K562 (cell line): ENCODE data around the gene RGL2. TPM values are rescaled to one million over a fixed set of nuclear protein-coding genes. Genes with fewer than 3 reads are reported as not detected.

Experiments used
- ATF1 ChIP-seq, 2 experiments: fragments of 450-650 bp in 1 of 2; IDR thresholded peaks; 2 replicates each; pipeline ENCODE4 v1.6.1; 2016; ENCODE audit warnings: missing compliant biosample characterization in 1 of 2, missing genetic modification characterization in 1 of 2
- BDP1 ChIP-seq: IDR thresholded peaks from 3 replicates; pipeline ENCODE4 v1.6.1; 2011; ENCODE audit not compliant: insufficient read length, insufficient read depth
- BMI1 ChIP-seq: fragments of 150-350 bp; IDR thresholded peaks from 2 replicates; pipeline ENCODE4 v1.6.1; 2014; ENCODE audit warnings: low read length
- EZH2 ChIP-seq: IDR thresholded peaks from 2 replicates; pipeline ENCODE4 v1.6.1; 2012; ENCODE audit warnings: low read depth, mild to moderate bottlenecking, inconsistent platforms, low read length, borderline replicate concordance
- FOS ChIP-seq: IDR thresholded peaks from 3 replicates; pipeline ENCODE4 v1.6.1; 2011; ENCODE audit not compliant: insufficient read length; ENCODE audit errors: extremely low read depth
- HDGF ChIP-seq: fragments of 450-650 bp; IDR thresholded peaks from 2 replicates; pipeline ENCODE4 v1.6.1; 2016
- L3MBTL2 ChIP-seq: fragments of 450-650 bp; IDR thresholded peaks from 2 replicates; pipeline ENCODE4 v1.6.1; 2016; ENCODE audit warnings: mild to moderate bottlenecking, moderate library complexity
- MAFG ChIP-seq: fragments of 450-650 bp; conservative IDR thresholded peaks from 2 replicates; pipeline ENCODE4 v1.6.1; 2016; ENCODE audit warnings: missing genetic modification characterization, missing compliant biosample characterization
- MCM5 ChIP-seq: fragments of 450-650 bp; IDR thresholded peaks from 2 replicates; pipeline ENCODE4 v1.6.1; 2016; ENCODE audit warnings: low read depth
- PCBP2 ChIP-seq: fragments of 200-400 bp; formaldehyde crosslinking; IDR thresholded peaks from 2 replicates; pipeline ENCODE4 v1.6.1; 2018; ENCODE audit warnings: low read length, low read depth, mild to moderate bottlenecking, moderate library complexity; ENCODE audit not compliant: poor library complexity, severe bottlenecking
- YY1 ChIP-seq, 3 experiments: IDR thresholded peaks; 2 replicates each; pipeline ENCODE4 v1.6.1; 2011; ENCODE audit warnings: low read length in 2 of 3, mild to moderate bottlenecking in 2 of 3, moderate library complexity in 2 of 3, borderline replicate concordance in 1 of 3, control low read depth in 1 of 3, low read depth in 1 of 3; ENCODE audit not compliant: insufficient read depth in 3 of 3, insufficient replicate concordance in 2 of 3, control insufficient read depth in 1 of 3, insufficient read length in 1 of 3; ENCODE audit errors: extremely low read depth in 1 of 3
- ZKSCAN3 ChIP-seq: fragments of 250-450 bp; sonication (Bioruptor Pico); IDR thresholded peaks from 2 replicates; pipeline ENCODE4 v1.4.0; 2020
- ZNF133 ChIP-seq: fragments of 250-450 bp; sonication (Bioruptor Pico); IDR thresholded peaks from 2 replicates; pipeline ENCODE4 v1.4.0; 2020; ENCODE audit warnings: mild to moderate bottlenecking
- ZNF561 ChIP-seq: fragments of 450-650 bp; formaldehyde crosslinking; conservative IDR thresholded peaks from 2 replicates; pipeline ENCODE4 v1.4.0; 2020; ENCODE audit warnings: mild to moderate bottlenecking, moderate library complexity
- polyA plus RNA-seq, 8 experiments: library from polyadenylated mRNA; depleted of rRNA in 4 of 8; stranded (reverse) in 5 of 8; unstranded in 3 of 8; fragments of >200 nt; fragmentation: Nextera tagmentation in 2 of 8; fragmentation: Illumina TruSeq in 1 of 8; extraction: Ambion mirVana in 2 of 8; extraction: Trizol in 1 of 8; gene quantifications; 2 replicates each; pipeline versions ENCODE4 v1.2.1 to v1.2.3, GENCODE V29; 2011 to 2014; ENCODE audit warnings: inconsistent platforms in 1 of 8, missing spikeins in 1 of 8
- total RNA-seq, 7 experiments: library from RNA; depleted of rRNA in 6 of 7; stranded (reverse); fragments of >200 nt in 6 of 7; fragmentation: Illumina TruSeq in 2 of 7; extraction: Trizol in 2 of 7; gene quantifications; 2 replicates each; pipeline versions ENCODE4 v1.2.1 to v1.2.3, GENCODE V29; 2011 to 2021; ENCODE audit warnings: low replicate concordance in 1 of 7
- TF ChIP-seq, protein P1 (sequence below), 2 experiments: fragments of 450-650 bp; IDR thresholded peaks; 2 replicates each; pipeline ENCODE4 v1.6.1; 2016
- TF ChIP-seq, protein P2 (sequence below): fragments of 450-650 bp; conservative IDR thresholded peaks from 2 replicates; pipeline ENCODE4 v1.6.1; 2016; ENCODE audit warnings: missing genetic modification characterization, low read depth, mild to moderate bottlenecking, control low read depth, missing compliant biosample characterization
- TF ChIP-seq, protein P3 (sequence below): fragments of 450-650 bp; IDR thresholded peaks from 2 replicates; pipeline ENCODE4 v1.6.1; 2018; ENCODE audit not compliant: partially characterized antibody

Gene RGL2
- total and polyA plus RNA-seq, 9 of the 15 experiments (the other 6 are each of a cell fraction or from before 2014, with no cell fraction given) = 1.8 to 57.1 (median 19.5) TPM

DNA sequence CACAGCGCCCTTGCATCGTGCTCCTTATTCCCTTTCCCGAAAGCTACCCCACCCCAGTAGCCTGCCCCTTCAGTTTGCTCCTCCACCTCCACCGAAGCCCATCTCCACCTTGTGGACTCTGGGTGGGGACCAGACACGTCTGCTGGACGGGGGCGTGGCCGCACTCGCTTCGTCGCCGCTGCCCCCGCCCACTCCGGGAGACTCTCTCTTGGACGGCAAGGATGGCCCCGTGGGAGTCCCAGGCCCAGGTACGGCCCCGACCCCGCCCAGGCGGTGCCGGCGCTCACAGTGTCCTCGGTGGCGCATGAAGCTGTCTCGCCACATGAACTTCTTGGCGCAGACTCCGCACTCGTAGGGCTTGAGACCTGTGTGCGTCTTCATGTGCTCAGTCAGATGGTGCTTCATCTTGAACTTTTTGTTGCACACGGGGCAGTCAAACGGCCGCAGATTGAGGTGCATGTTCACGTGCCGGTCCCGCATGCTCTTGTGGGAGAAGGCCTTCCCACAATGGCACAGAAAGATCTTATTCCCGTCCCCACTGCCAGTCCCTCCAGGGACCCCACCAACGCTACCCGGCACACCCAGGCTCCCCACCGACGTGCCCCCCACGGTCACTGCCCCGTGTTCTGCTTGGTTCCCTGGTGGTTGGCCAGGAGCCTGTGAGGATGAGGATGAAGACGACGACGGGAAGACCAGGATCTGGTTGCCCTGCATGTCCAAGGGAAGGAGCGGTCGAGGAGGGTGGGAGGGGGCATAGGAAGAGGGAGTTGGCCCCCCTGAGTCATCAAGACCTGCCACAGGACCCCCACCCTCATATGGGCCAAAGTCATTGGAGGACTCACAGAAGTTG, 16.4 kb upstream of the RGL2 start (continued):
- TF ChIP-seq HDGF (no peak), FOS (no peak), ATF1 (CRISPR knock-in tag; IDR thresholded peaks at IDR 0.05) (no peak), ATF1 (tag; IDR thresholded peaks at IDR 0.05) (peak; percentile 84), ZNF561 (no peak), BMI1 (no peak), ZNF133 (no peak), BDP1 (no peak), EZH2 (no peak), MCM5 (no peak), YY1 (IDR thresholded peaks at IDR 0.05; ENCODE audit: borderline replicate concordance in 1 of 3, control insufficient read depth in 1 of 3, extremely low read depth in 1 of 3, insufficient read depth in 3 of 3, insufficient read length in 1 of 3, insufficient replicate concordance in 2 of 3, low read depth in 1 of 3, low read length in 2 of 3) (peak in 1 of 3 experiments; percentile 31), L3MBTL2 (peak; percentile 37; the same call in 1 of the 2 replicates), ZKSCAN3 (no peak), PCBP2 (no peak), MAFG (no peak)
- TF ChIP-seq, protein P1, sequence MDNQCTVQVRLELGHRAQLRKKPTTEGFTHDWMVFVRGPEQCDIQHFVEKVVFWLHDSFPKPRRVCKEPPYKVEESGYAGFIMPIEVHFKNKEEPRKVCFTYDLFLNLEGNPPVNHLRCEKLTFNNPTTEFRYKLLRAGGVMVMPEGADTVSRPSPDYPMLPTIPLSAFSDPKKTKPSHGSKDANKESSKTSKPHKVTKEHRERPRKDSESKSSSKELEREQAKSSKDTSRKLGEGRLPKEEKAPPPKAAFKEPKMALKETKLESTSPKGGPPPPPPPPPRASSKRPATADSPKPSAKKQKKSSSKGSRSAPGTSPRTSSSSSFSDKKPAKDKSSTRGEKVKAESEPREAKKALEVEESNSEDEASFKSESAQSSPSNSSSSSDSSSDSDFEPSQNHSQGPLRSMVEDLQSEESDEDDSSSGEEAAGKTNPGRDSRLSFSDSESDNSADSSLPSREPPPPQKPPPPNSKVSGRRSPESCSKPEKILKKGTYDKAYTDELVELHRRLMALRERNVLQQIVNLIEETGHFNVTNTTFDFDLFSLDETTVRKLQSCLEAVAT (IDR thresholded peaks at IDR 0.05) = no peak
- TF ChIP-seq, protein P2, sequence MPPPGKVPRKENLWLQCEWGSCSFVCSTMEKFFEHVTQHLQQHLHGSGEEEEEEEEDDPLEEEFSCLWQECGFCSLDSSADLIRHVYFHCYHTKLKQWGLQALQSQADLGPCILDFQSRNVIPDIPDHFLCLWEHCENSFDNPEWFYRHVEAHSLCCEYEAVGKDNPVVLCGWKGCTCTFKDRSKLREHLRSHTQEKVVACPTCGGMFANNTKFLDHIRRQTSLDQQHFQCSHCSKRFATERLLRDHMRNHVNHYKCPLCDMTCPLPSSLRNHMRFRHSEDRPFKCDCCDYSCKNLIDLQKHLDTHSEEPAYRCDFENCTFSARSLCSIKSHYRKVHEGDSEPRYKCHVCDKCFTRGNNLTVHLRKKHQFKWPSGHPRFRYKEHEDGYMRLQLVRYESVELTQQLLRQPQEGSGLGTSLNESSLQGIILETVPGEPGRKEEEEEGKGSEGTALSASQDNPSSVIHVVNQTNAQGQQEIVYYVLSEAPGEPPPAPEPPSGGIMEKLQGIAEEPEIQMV (tag) = no peak
- TF ChIP-seq, protein P3, sequence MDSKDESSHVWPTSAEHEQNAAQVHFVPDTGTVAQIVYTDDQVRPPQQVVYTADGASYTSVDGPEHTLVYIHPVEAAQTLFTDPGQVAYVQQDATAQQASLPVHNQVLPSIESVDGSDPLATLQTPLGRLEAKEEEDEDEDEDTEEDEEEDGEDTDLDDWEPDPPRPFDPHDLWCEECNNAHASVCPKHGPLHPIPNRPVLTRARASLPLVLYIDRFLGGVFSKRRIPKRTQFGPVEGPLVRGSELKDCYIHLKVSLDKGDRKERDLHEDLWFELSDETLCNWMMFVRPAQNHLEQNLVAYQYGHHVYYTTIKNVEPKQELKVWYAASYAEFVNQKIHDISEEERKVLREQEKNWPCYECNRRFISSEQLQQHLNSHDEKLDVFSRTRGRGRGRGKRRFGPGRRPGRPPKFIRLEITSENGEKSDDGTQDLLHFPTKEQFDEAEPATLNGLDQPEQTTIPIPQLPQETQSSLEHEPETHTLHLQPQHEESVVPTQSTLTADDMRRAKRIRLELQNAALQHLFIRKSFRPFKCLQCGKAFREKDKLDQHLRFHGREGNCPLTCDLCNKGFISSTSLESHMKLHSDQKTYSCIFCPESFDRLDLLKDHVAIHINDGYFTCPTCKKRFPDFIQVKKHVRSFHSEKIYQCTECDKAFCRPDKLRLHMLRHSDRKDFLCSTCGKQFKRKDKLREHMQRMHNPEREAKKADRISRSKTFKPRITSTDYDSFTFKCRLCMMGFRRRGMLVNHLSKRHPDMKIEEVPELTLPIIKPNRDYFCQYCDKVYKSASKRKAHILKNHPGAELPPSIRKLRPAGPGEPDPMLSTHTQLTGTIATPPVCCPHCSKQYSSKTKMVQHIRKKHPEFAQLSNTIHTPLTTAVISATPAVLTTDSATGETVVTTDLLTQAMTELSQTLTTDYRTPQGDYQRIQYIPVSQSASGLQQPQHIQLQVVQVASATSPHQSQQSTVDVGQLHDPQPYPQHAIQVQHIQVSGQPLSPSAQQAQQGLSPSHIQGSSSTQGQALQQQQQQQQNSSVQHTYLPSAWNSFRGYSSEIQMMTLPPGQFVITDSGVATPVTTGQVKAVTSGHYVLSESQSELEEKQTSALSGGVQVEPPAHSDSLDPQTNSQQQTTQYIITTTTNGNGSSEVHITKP = no peak
- TF ChIP-seq, all 486 proteins: peak for 51
